BJ (cell line): Measurements from ENCODE around the gene CNN2. TPM values are rescaled to one million over a fixed set of nuclear protein-coding genes. Genes with fewer than 3 reads are reported as not detected.
A peak's percentile ranks its signal among the peaks of the same experiment; 100 is the strongest.

Experiments
- CTCF ChIA-PET: fragments of 350-600 bp; formaldehyde crosslinking; extraction: SDS; loops from one replicate; lab custom pipeline; 2021; ENCODE audit warnings: antibody characterized with exemption, inconsistent platforms; lab: Yijun Ruan, JAX
- POLR2A ChIA-PET: fragments of 300-600 bp; sonication (Branson Sonifier 250); formaldehyde crosslinking; extraction: SDS; loops from one replicate; lab custom pipeline; 2021; ENCODE audit warnings: antibody characterized with exemption; lab: Charles Lee
- DNase-seq: peaks from one replicate; pipeline ENCODE4 v3.0.0-alpha.2; 2011; ENCODE audit warnings: low read depth
- H3K27me3 ChIP-seq: 2 replicates; pipeline ENCODE4 v1.6.0; 2011; ENCODE audit warnings: low read length; ENCODE audit not compliant: control insufficient read depth, insufficient read depth
- H3K36me3 ChIP-seq: 2 replicates; pipeline ENCODE4 v1.5.1; 2011; ENCODE audit warnings: low read length; ENCODE audit not compliant: control insufficient read depth, insufficient read depth
- H3K4me3 ChIP-seq: 2 replicates; pipeline ENCODE4 v1.5.1; 2011; ENCODE audit warnings: low read depth, mild to moderate bottlenecking, control low read depth, low read length
- CTCF ChIP-seq: IDR thresholded peaks from 2 replicates; pipeline ENCODE4 v1.5.1; 2011; ENCODE audit warnings: low read depth, mild to moderate bottlenecking, control low read depth, inconsistent platforms, low read length, moderate library complexity; ENCODE audit not compliant: insufficient read depth
- polyA plus RNA-seq: library from polyadenylated mRNA; depleted of rRNA; stranded (reverse); fragments of >200 nt; gene quantifications from 2 replicates; pipeline ENCODE4 v1.2.3, GENCODE V29; 2011

The CNN2 gene
- polyA plus RNA-seq, 1 experiment = 529 TPM

GRCh38 chr19:1028062-1028926 is 1.9 kb downstream of the CNN2 start:
- TF ChIP-seq CTCF = no peak
- DNase-seq = peak; percentile 76
- ChIA-PET CTCF (interaction anchor here (1.1 to 1.6 kb wide), 2 partner anchors 9 to 212 kb away, joined by 3 read pairs; no protein-coding TSS in a partner anchor), POLR2A (interaction anchor here (0.5 to 0.9 kb wide), 7 partner anchors 27 to 241 kb away, joined by 3 to 9 read pairs (median 5); partner anchors contain the start of gene CIRBP)
- H3K27me3 ChIP-seq = no peaks in the 10 kb centered on the region
- H3K36me3 ChIP-seq = peaks cover 16% of the 10 kb centered on the region
- H3K4me3 ChIP-seq = peak overlapping the region; percentile 96

GRCh38 chr19:1032264-1032867 is 6.0 kb downstream of the CNN2 start:
- no peak for TF ChIP-seq CTCF
- ChIA-PET POLR2A (no interaction called here), CTCF (no interaction called here)
- H3K36me3 ChIP-seq = peaks cover 30% of the 10 kb centered on the region
- H3K27me3 ChIP-seq = no peaks in the 10 kb centered on the region
- DNase-seq = no peak
- H3K4me3 ChIP-seq = no peak overlapping the region

DNA sequence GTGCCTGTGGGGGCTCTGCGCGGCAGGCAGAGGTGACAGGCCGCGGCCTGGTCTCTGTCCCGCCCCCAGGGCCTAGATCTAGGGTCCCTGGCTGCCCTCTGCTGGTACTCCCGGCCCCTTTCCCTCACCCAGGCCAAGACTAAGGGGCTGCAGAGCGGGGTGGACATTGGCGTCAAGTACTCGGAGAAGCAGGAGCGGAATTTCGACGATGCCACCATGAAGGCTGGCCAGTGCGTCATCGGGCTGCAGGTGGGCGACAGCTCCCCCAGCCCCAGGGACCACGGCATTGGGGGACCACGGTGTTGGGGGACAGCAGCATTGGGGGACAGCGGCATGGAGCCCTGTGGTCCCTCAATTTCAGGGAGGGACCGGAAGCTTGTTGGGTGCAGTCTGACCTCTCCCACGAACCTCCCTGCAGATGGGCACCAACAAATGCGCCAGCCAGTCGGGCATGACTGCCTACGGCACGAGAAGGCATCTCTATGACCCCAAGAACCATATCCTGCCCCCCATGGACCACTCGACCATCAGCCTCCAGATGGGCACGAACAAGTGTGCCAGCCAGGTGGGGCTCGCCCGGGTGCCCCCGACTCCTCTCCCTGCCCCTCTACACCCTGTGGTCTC is 9.7 kb downstream of the CNN2 start:
- CTCF ChIA-PET = no interaction called here

GRCh38 chr19:1037621-1038064 is 11.2 kb downstream of the CNN2 start:
- DNase-seq = no peak
- H3K4me3 ChIP-seq = no peak overlapping the region
- H3K36me3 ChIP-seq = peaks cover 28% of the 10 kb centered on the region
- H3K27me3 ChIP-seq = no peaks in the 10 kb centered on the region
- TF ChIP-seq CTCF = no peak
- POLR2A ChIA-PET = no interaction called here
- CTCF ChIA-PET = interaction anchor here (0.7 to 0.9 kb wide), 3 partner anchors 9 to 18 kb away, joined by 3 read pairs; no protein-coding TSS in a partner anchor

More for the DNA sequence above, 9.7 kb downstream of the CNN2 start:
- no peaks in the 10 kb centered on the region for H3K27me3 ChIP-seq
- no peak for TF ChIP-seq CTCF
- POLR2A ChIA-PET = no interaction called here
- H3K4me3 ChIP-seq = no peak overlapping the region
- peaks cover 34% of the 10 kb centered on the region for H3K36me3 ChIP-seq
- no peak for DNase-seq
